Mesothelial cell of epicardium (in vitro differentiated cells): ENCODE results near the gene MAZ. TPM values are rescaled to one million over a fixed set of nuclear protein-coding genes. Genes with fewer than 3 reads are reported as not detected.

Experiments used
- DNase-seq, 2 experiments: peaks; one replicate each; pipeline ENCODE4 v3.0.0; 2021; ENCODE audit warnings: low spot score in 2 of 2; ENCODE audit not compliant: unreplicated experiment in 2 of 2
- H3K27ac Mint-ChIP-seq: 2 replicates; pipeline ENCODE4 v1.8.0; 2021; ENCODE audit warnings: mixed read lengths
- H3K27me3 Mint-ChIP-seq: 2 replicates; pipeline ENCODE4 v1.8.0; 2021; ENCODE audit warnings: low read depth, mixed read lengths
- H3K36me3 Mint-ChIP-seq: 2 replicates; pipeline ENCODE4 v1.8.0; 2021; ENCODE audit warnings: mixed read lengths
- H3K4me1 Mint-ChIP-seq: 2 replicates; pipeline ENCODE4 v1.8.0; 2021; ENCODE audit warnings: mixed read lengths
- H3K4me3 Mint-ChIP-seq: 2 replicates; pipeline ENCODE4 v1.8.0; 2021; ENCODE audit warnings: mild to moderate bottlenecking, moderate library complexity, mixed read lengths
- H3K9me3 Mint-ChIP-seq: 2 replicates; pipeline ENCODE4 v1.8.0; 2021; ENCODE audit warnings: mixed read lengths
- CTCF ChIP-seq: fragments of 200-600 bp; sonication (generic); IDR thresholded peaks from one replicate; pipeline ENCODE4 v1.5.0; 2021; ENCODE audit warnings: antibody characterized with exemption; ENCODE audit not compliant: unreplicated experiment
- total RNA-seq: library from RNA; stranded (reverse); gene quantifications from 3 replicates; pipeline ENCODE4 v1.2.1, GENCODE V29; 2021

MAZ gene
- total RNA-seq, 1 donor from 2014 or later: 349 TPM

DNA sequence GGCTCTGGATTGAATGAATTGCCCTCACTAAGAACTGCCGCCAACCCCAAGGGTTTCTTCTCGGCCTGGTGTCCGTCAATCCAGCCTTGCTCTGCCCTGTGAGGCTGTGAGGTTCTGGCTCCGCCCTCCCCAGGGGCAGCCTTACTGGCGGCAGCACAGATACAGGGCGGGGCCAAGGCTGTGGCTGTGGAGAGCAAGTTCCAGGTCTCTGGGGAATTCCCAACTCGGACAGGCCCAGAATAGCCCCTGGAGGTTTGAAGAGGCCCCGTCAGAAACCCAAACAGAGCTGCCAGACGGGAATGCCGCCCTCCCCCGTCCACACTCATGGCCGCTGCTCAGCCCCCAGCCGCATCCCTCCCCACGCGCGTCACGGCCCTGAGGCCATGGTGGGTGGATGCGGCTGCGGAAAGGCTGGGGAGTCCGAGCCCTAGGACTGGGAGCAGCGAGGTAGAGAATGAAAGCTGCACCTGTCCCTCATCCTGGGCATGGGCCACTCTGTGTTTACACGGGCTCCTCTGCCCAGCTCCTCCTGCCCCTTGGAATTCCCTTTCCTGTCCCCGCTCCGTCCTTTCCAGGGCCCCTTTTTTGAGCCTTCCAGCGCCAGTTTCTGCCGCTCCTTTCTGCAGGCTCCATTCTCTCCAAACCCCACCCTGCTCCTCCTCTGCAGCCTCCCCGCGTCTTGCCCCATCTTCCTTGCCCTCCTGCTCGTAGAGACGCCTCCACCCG, 5.0 kb downstream of the MAZ start:
- Mint-ChIP-seq H3K4me3 (peak overlapping the region; percentile 80), H3K27ac (peak overlapping the region; percentile 99), H3K36me3 (peaks cover 1% of the 10 kb centered on the region), H3K9me3 (no peaks in the 10 kb centered on the region), H3K4me1 (peaks cover 68% of the 10 kb centered on the region), H3K27me3 (no peaks in the 10 kb centered on the region)
- TF ChIP-seq CTCF: no peak
- peak; percentile 82 to 87 for DNase-seq

GRCh38 chr16:29811896-29812665, 5.8 kb downstream of the MAZ start, which contains the start of gene PRRT2:
PRRT2 (plus strand) TSS chr16:29812193; CDS start chr16:29813055, 862 bp downstream.
- peak within 1 kb of the TSS; percentile 99 for H3K27ac Mint-ChIP-seq
- TF ChIP-seq CTCF: no peak
- peak within 1 kb of the TSS; percentile 80 for H3K4me3 Mint-ChIP-seq
- peaks cover 73% of the 10 kb centered on the region for H3K4me1 Mint-ChIP-seq
- H3K27me3 Mint-ChIP-seq: no peaks in the 10 kb centered on the region
- peak; percentile 69 to 76 for DNase-seq
- H3K36me3 Mint-ChIP-seq: peaks cover 1% of the 10 kb centered on the region
- no peaks in the 10 kb centered on the region for H3K9me3 Mint-ChIP-seq

GRCh38 chr16:29812754-29813643, 6.7 kb downstream of the MAZ start:
- H3K27ac Mint-ChIP-seq: peak overlapping the region; percentile 90

DNA sequence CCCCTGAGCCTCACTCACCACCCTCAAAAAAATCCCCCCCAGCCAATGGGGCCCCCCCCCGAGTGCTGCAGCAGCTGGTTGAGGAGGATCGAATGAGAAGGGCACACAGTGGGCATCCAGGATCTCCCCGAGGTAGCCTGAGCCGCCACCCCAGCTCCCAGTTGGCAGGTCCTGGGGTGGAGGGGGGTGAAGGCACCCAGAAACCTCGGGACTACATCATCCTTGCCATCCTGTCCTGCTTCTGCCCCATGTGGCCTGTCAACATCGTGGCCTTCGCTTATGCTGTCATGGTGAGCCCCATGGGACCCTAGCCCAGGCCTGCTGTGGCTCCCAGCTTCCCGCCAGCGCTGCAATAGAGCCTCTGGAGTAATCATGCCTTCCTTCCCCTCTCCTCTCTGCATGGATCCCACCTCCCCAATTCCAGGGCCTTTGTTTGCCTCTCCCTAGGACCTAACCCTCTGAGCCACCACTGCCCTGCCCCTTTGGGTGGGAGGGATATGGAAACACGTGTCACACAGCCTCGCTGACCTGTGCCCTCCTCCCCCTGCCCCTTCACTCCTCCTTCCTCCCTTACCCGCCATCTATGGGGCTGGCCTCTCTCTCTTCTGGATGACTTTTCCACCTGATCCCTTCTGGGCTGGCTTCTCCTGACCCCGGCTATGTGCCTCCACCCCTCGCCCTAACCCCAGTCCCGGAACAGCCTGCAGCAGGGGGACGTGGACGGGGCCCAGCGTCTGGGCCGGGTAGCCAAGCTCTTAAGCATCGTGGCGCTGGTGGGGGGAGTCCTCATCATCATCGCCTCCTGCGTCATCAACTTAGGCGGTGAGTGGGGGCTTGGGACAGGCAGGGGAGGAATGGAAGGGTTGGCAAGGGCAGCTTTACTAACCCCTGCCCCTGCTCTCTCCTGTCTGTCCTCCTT, 7.6 kb downstream of the MAZ start:
- Mint-ChIP-seq H3K4me3 (peak overlapping the region; percentile 54), H3K27ac (no peak overlapping the region), H3K4me1 (peaks cover 65% of the 10 kb centered on the region), H3K9me3 (no peaks in the 10 kb centered on the region), H3K27me3 (no peaks in the 10 kb centered on the region), H3K36me3 (peaks cover 2% of the 10 kb centered on the region)
- DNase-seq: no peak
- TF ChIP-seq CTCF: no peak

More at GRCh38 chr16:29812754-29813643, 6.7 kb downstream of the MAZ start:
- peaks cover 1% of the 10 kb centered on the region for H3K36me3 Mint-ChIP-seq
- no peaks in the 10 kb centered on the region for H3K9me3 Mint-ChIP-seq
- H3K4me3 Mint-ChIP-seq: peak overlapping the region; percentile 80
- no peaks in the 10 kb centered on the region for H3K27me3 Mint-ChIP-seq
- TF ChIP-seq CTCF: no peak
- peaks cover 70% of the 10 kb centered on the region for H3K4me1 Mint-ChIP-seq
- no peak for DNase-seq
